A549 (cell line): ENCODE measurements around the gene RPS6KA2. TPM values are rescaled to one million over a fixed set of nuclear protein-coding genes. Genes with fewer than 3 reads are reported as not detected.

Source experiments
- ATAC-seq, 2 experiments: fragments of 200-7000 bp in 1 of 2; fragments of >200 bp in 1 of 2; cut with Nextera tagmentation in 1 of 2; cut with Tn5 transposase in 1 of 2; 3 replicates each; pipeline versions ENCODE4 v1.8.0 to v1.9.1; 2018 to 2020; ENCODE audit warnings: mild to moderate bottlenecking in 1 of 2, moderate library complexity in 1 of 2
- CTCF ChIA-PET: fragments of 300-600 bp; sonication (Branson Sonifier 250); formaldehyde crosslinking; extraction: SDS; loops from one replicate; lab custom pipeline; 2021; ENCODE audit warnings: antibody characterized with exemption, inconsistent platforms; lab: Yijun Ruan, JAX
- POLR2A ChIA-PET: fragments of 350-600 bp; formaldehyde crosslinking; extraction: SDS; loops from one replicate; lab custom pipeline; 2021; ENCODE audit warnings: antibody characterized with exemption, inconsistent platforms; lab: Yijun Ruan, JAX
- DNase-seq, 2 experiments: peaks; one replicate each; pipeline versions ENCODE4 v3.0.0 to v3.0.0-alpha.2; 2011 to 2016; ENCODE audit warnings: low read depth in 1 of 2, low spot score in 1 of 2
- FAIRE-seq: peaks from 2 replicates; lab custom pipeline; 2011; peaks lifted over from hg19 to GRCh38; lab: Jason Lieb, UNC
- H3K27ac ChIP-seq, 2 experiments: fragments of >200 bp; sonication (Bioruptor Twin); formaldehyde crosslinking; 3 replicates each; pipeline ENCODE4 v1.5.1; 2016 to 2017
- H3K4me1 ChIP-seq: fragments of >200 bp; sonication (Bioruptor Twin); formaldehyde crosslinking; 3 replicates; pipeline ENCODE4 v1.6.1; 2016
- H3K4me2 ChIP-seq: fragments of >200 bp; sonication (Bioruptor Twin); formaldehyde crosslinking; 3 replicates; pipeline ENCODE4 v1.6.1; 2016
- H3K4me3 ChIP-seq: fragments of >200 bp; sonication (Bioruptor Twin); formaldehyde crosslinking; 3 replicates; pipeline ENCODE4 v1.5.1; 2016
- H3K9me3 ChIP-seq: fragments of >200 bp; sonication (Bioruptor Twin); formaldehyde crosslinking; 3 replicates; pipeline ENCODE4 v1.6.1; 2016
- BHLHE40 ChIP-seq: IDR thresholded peaks from 2 replicates; pipeline ENCODE4 v1.6.1; 2012; ENCODE audit warnings: low read depth, low read length, inconsistent platforms
- CBX2 ChIP-seq: fragments of 200-600 bp; sonication (generic); IDR thresholded peaks from 2 replicates; pipeline ENCODE4 v1.6.1; 2016; ENCODE audit warnings: low read depth, mild to moderate bottlenecking, borderline replicate concordance
- CEBPB ChIP-seq, 2 experiments: fragments of >200 bp in 1 of 2; sonication (Bioruptor Twin) in 1 of 2; formaldehyde crosslinking in 1 of 2; IDR thresholded peaks; 2 replicates each; pipeline ENCODE4 v1.6.1; 2012 to 2016
- EHF ChIP-seq: fragments of 250-450 bp; sonication (Bioruptor Pico); IDR thresholded peaks from 2 replicates; pipeline ENCODE4 v1.5.0; 2020; ENCODE audit warnings: mild to moderate bottlenecking
- FOXS1 ChIP-seq: fragments of 250-450 bp; sonication (Bioruptor Pico); IDR thresholded peaks from 2 replicates; pipeline ENCODE4 v1.5.0; 2020; ENCODE audit warnings: mild to moderate bottlenecking, moderate library complexity
- HDAC2 ChIP-seq: fragments of 200-600 bp; sonication (generic); IDR thresholded peaks from 2 replicates; pipeline ENCODE4 v1.6.1; 2016
- HMGXB4 ChIP-seq: fragments of 250-450 bp; sonication (Bioruptor Pico); IDR thresholded peaks from 2 replicates; pipeline ENCODE4 v1.5.0; 2021; ENCODE audit warnings: mild to moderate bottlenecking, moderate library complexity, borderline replicate concordance
- HOXA7 ChIP-seq: fragments of 250-450 bp; sonication (Bioruptor Pico); IDR thresholded peaks from 2 replicates; pipeline ENCODE4 v1.5.0; 2020; ENCODE audit warnings: mild to moderate bottlenecking, moderate library complexity
- HOXB5 ChIP-seq: fragments of 250-450 bp; sonication (Bioruptor Pico); IDR thresholded peaks from 2 replicates; pipeline ENCODE4 v1.5.0; 2020; ENCODE audit warnings: mild to moderate bottlenecking, moderate library complexity
- JUNB ChIP-seq: fragments of >200 bp; sonication (Bioruptor Twin); formaldehyde crosslinking; IDR thresholded peaks from 2 replicates; pipeline ENCODE4 v1.6.1; 2016
- MAX ChIP-seq: IDR thresholded peaks from 2 replicates; pipeline ENCODE4 v1.6.1; 2012
- MAZ ChIP-seq: fragments of 150-350 bp; IDR thresholded peaks from 2 replicates; pipeline ENCODE4 v1.6.1; 2014; ENCODE audit warnings: antibody characterized with exemption, low read depth, low read length, borderline replicate concordance
- PBX3 ChIP-seq: IDR thresholded peaks from 2 replicates; pipeline ENCODE4 v1.6.1; 2012
- PHF8 ChIP-seq: fragments of 200-600 bp; sonication (generic); IDR thresholded peaks from 2 replicates; pipeline ENCODE4 v1.6.1; 2016; ENCODE audit warnings: low read depth, mild to moderate bottlenecking, antibody characterized with exemption, moderate library complexity, borderline replicate concordance
- RARB ChIP-seq: fragments of 250-450 bp; sonication (Bioruptor Pico); IDR thresholded peaks from 2 replicates; pipeline ENCODE4 v1.8.0; 2021; ENCODE audit warnings: mild to moderate bottlenecking, moderate library complexity
- REST ChIP-seq: fragments of 200-600 bp; sonication (generic); IDR thresholded peaks from 2 replicates; pipeline ENCODE4 v1.6.1; 2016; ENCODE audit warnings: antibody characterized with exemption, mild to moderate bottlenecking, moderate library complexity
- SMC3 ChIP-seq: fragments of >200 bp; sonication (Bioruptor Twin); formaldehyde crosslinking; IDR thresholded peaks from 3 replicates; pipeline ENCODE4 v1.6.1; 2018; ENCODE audit warnings: inconsistent platforms
- ZNF302 ChIP-seq: fragments of 250-450 bp; sonication (Bioruptor Pico); IDR thresholded peaks from 2 replicates; pipeline ENCODE4 v1.9.0; 2021; ENCODE audit warnings: inconsistent platforms, mild to moderate bottlenecking, moderate library complexity
- ZSCAN20 ChIP-seq: fragments of 250-450 bp; sonication (Bioruptor Pico); IDR thresholded peaks from 2 replicates; pipeline ENCODE4 v1.8.0; 2022; ENCODE audit warnings: mild to moderate bottlenecking, moderate library complexity
- WGBS: methylation state at CpG from one replicate; pipeline ENCODE4 v1.1.6; 2017; ENCODE audit errors: missing lambda C conversion rate; 5-methylcytosine and 5-hydroxymethylcytosine counted together
- polyA plus RNA-seq, 4 experiments: library from polyadenylated mRNA; depleted of rRNA in 3 of 4; stranded (reverse); fragments of >200 nt; fragmentation: RNase III in 1 of 4; extraction: RNeasy Plus Mini Kit Qiagen cat#74134 plus additional on column Dnase treatment in 1 of 4; gene quantifications; 2 replicates in 3 of 4; 3 replicates in 1 of 4; pipeline ENCODE4 v1.2.3, GENCODE V29; 2011 to 2017
- TF ChIP-seq, protein P1 (sequence below): fragments of >200 bp; sonication (Bioruptor Twin); formaldehyde crosslinking; IDR thresholded peaks from 3 replicates; pipeline ENCODE4 v1.5.1; 2016

Gene RPS6KA2
- polyA plus RNA-seq, 2 of the 4 experiments (the other 2 are of a cell fraction): 0.19 TPM; not detected in 1

DNA sequence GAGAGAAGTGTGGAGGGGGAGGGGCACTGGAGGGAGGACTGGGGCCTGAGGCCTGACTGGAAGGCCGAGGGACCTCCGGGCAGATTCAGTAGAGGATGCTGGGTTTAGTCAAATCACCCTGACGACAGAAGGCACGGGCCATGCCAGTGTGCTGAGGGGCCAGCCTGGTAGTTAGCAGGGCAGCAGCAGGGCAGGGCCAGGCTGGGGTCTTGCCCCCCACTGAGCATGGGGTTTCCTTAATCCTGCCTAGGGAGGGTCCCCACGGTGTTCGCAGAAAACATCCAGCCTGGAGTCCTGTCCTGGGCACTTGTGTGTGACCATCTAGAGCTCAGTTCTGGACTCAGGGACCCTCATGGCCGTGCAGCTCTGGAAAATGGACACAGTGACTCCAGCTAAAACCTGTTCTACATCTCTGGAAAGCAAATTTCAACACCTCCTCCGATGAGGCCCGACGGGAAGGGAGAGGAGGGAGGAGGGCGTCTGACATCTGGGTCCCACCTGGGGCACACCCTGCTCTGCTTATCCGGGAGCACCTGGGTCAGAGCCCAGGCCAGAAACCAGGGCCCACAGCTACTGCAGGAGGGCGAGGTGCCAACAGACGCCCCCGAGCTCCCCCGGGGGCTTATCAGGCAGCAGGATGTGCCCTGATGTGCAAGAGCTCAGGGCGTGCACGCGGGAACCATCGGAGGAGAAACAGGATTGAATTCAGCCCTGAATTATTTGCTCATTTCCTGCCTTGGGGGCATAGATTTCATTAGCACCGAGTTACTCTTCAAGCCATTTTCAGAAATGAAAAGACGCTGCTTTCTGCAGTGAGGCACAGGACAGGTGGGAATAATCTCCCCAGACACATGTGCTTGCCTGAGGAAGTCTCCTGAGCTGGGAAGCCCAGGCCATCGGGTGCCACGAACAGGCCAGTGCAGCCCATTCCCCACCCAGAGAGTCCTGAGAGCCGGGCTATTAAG lies 166.3 kb downstream of the RPS6KA2 start:
- TF ChIP-seq, protein P1, sequence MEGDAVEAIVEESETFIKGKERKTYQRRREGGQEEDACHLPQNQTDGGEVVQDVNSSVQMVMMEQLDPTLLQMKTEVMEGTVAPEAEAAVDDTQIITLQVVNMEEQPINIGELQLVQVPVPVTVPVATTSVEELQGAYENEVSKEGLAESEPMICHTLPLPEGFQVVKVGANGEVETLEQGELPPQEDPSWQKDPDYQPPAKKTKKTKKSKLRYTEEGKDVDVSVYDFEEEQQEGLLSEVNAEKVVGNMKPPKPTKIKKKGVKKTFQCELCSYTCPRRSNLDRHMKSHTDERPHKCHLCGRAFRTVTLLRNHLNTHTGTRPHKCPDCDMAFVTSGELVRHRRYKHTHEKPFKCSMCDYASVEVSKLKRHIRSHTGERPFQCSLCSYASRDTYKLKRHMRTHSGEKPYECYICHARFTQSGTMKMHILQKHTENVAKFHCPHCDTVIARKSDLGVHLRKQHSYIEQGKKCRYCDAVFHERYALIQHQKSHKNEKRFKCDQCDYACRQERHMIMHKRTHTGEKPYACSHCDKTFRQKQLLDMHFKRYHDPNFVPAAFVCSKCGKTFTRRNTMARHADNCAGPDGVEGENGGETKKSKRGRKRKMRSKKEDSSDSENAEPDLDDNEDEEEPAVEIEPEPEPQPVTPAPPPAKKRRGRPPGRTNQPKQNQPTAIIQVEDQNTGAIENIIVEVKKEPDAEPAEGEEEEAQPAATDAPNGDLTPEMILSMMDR: no peak
- TF ChIP-seq JUNB: no peak
- TF ChIP-seq EHF (CRISPR knock-in tag): no peak
- no peak for TF ChIP-seq ZNF302
- no peak for TF ChIP-seq PHF8
- no peak for TF ChIP-seq MAX
- TF ChIP-seq HMGXB4 (CRISPR knock-in tag): no peak
- TF ChIP-seq HOXA7 (CRISPR knock-in tag): no peak
- POLR2A ChIA-PET: no interaction called here

GRCh38 chr6:166459906-166460305 lies 167.1 kb downstream of the RPS6KA2 start:
- no peak overlapping the region for H3K4me2 ChIP-seq
- ATAC-seq (no peak), FAIRE-seq (no peak), DNase-seq (no peak)
- POLR2A ChIA-PET: no interaction called here
- H3K9me3 ChIP-seq: no peaks in the 10 kb centered on the region
- no peaks in the 10 kb centered on the region for H3K4me1 ChIP-seq
- CTCF ChIA-PET: no interaction called here
- no peak overlapping the region for H3K27ac ChIP-seq
- WGBS: 55% methylated on average over 7 of the region's 10 CpGs
- TF ChIP-seq ZSCAN20 (CRISPR knock-in tag) (no peak), CEBPB (IDR thresholded peaks at IDR 0.05) (no peak), MAZ (no peak), FOXS1 (CRISPR knock-in tag) (no peak), CBX2 (no peak), SMC3 (no peak), RARB (CRISPR knock-in tag) (no peak), PBX3 (no peak), BHLHE40 (no peak), REST (no peak), HDAC2 (no peak), HOXB5 (no peak)
- TF ChIP-seq, protein P1: no peak
- H3K4me3 ChIP-seq: no peak overlapping the region

More for the DNA sequence above, 166.3 kb downstream of the RPS6KA2 start:
- no peak overlapping the region for H3K4me2 ChIP-seq
- ATAC-seq: no peak
- 72% methylated on average over 18 of the region's 25 CpGs for WGBS
- no peak overlapping the region for H3K4me3 ChIP-seq
- no peaks in the 10 kb centered on the region for H3K9me3 ChIP-seq
- no peak overlapping the region for H3K27ac ChIP-seq
- DNase-seq: no peak
- CTCF ChIA-PET: no interaction called here
- FAIRE-seq: no peak
- no peaks in the 10 kb centered on the region for H3K4me1 ChIP-seq
